ENCODE data around the gene COL25A1. TPM values are rescaled to one million over a fixed set of nuclear protein-coding genes. Genes with fewer than 3 reads are reported as not detected.
"Not testable (repeated sequence)": the region's sequence is repeated elsewhere in the genome, so short reads cannot be mapped to it uniquely, and the experiment has no call there.

The COL25A1 gene
- total and polyA plus RNA-seq, 4 donors: 0.61 to 4.4 (median 2.1) TPM

GRCh38 chr4:108940149-108940548, 362.3 kb downstream of the COL25A1 start:
- TF ChIP-seq RXRA (IDR thresholded peaks at IDR 0.05): no peak
- TF ChIP-seq YY1 (IDR thresholded peaks at IDR 0.05): no peak
- TF ChIP-seq TAF1 (conservative IDR thresholded peaks at IDR 0.05): no peak
- TF ChIP-seq JUND (IDR thresholded peaks at IDR 0.05): no peak
- no peak for TF ChIP-seq SP1 (IDR thresholded peaks at IDR 0.05)
- TF ChIP-seq HNF4G (IDR thresholded peaks at IDR 0.05): no peak
- no peaks in the 10 kb centered on the region for H3K27me3 ChIP-seq (ENCODE audit: control insufficient read depth in 4 of 4, insufficient read depth in 4 of 4, low read length in 3 of 4)
- DNase-seq (ENCODE audit: low spot score): no peak
- peaks cover 0 to 1% (median 0%) of the 10 kb centered on the region in 4 donors for H3K4me1 ChIP-seq (ENCODE audit: control insufficient read depth in 4 of 4, insufficient read depth in 4 of 4, low read length in 3 of 4)
- no peak overlapping the region for H3K27ac ChIP-seq (ENCODE audit: low read depth in 1 of 2, low read length in 2 of 2)
- 87% methylated on average over 5 of the region's 5 CpGs for WGBS
- no peak overlapping the region for H3K4me3 ChIP-seq (ENCODE audit: low read depth in 1 of 3, low read length in 3 of 3)
- no peaks in the 10 kb centered on the region for H3K36me3 ChIP-seq (ENCODE audit: control insufficient read depth in 4 of 4, insufficient read depth in 3 of 4, low read depth in 1 of 4, low read length in 3 of 4)
- no peaks in the 10 kb centered on the region for H3K9me3 ChIP-seq (ENCODE audit: control insufficient read depth in 4 of 4, low read length in 3 of 4)
- H3K9ac ChIP-seq (ENCODE audit: low read depth in 1 of 2, low read length in 2 of 2): no peak overlapping the region

- H3K4me3 ChIP-seq (ENCODE audit: low read depth in 1 of 3, low read length in 3 of 3): no peak overlapping the region
- H3K9ac ChIP-seq (ENCODE audit: low read depth in 1 of 2, low read length in 2 of 2): no peak overlapping the region
- TF ChIP-seq ZBTB33 (IDR thresholded peaks at IDR 0.05): no peak
- TF ChIP-seq YY1 (IDR thresholded peaks at IDR 0.05): no peak
- no peak for TF ChIP-seq FOXA1 (IDR thresholded peaks at IDR 0.05)
- TF ChIP-seq ATF3 (IDR thresholded peaks at IDR 0.05): no peak
- TF ChIP-seq CTCF (IDR thresholded peaks at IDR 0.05; ENCODE audit: low read depth, low read length, missing input control): no peak
- TF ChIP-seq JUND (IDR thresholded peaks at IDR 0.05): no peak
- no peak for TF ChIP-seq SP1 (IDR thresholded peaks at IDR 0.05)
- TF ChIP-seq RXRA (IDR thresholded peaks at IDR 0.05): no peak
- TF ChIP-seq NR2F2 (IDR thresholded peaks at IDR 0.05): no peak
- no peak for TF ChIP-seq REST (IDR thresholded peaks at IDR 0.05)
- no peak for TF ChIP-seq HNF4G (IDR thresholded peaks at IDR 0.05)
- TF ChIP-seq RAD21 (IDR thresholded peaks at IDR 0.05): no peak
- TF ChIP-seq FOXA2 (IDR thresholded peaks at IDR 0.05): no peak
- TF ChIP-seq HNF4A (conservative IDR thresholded peaks at IDR 0.05): no peak
- TF ChIP-seq MAX (IDR thresholded peaks at IDR 0.05): no peak
- no peak for TF ChIP-seq GABPA (IDR thresholded peaks at IDR 0.05 in 1 of 2, conservative IDR thresholded peaks at IDR 0.05 in 1 of 2)
- TF ChIP-seq TAF1 (conservative IDR thresholded peaks at IDR 0.05): no peak
- TF ChIP-seq EGR1 (IDR thresholded peaks at IDR 0.05; ENCODE audit: low read depth in 2 of 2): no peak
- no peaks in the 10 kb centered on the region for H3K36me3 ChIP-seq (ENCODE audit: control insufficient read depth in 4 of 4, insufficient read depth in 3 of 4, low read depth in 1 of 4, low read length in 3 of 4)
- WGBS: 69% methylated on average over 5 of the region's 5 CpGs
- H3K4me1 ChIP-seq (ENCODE audit: control insufficient read depth in 4 of 4, insufficient read depth in 4 of 4, low read length in 3 of 4): no peaks in the 10 kb centered on the region
- H3K9me3 ChIP-seq (ENCODE audit: control insufficient read depth in 4 of 4, low read length in 3 of 4): no peaks in the 10 kb centered on the region
- H3K27ac ChIP-seq (ENCODE audit: low read depth in 1 of 2, low read length in 2 of 2): no peak overlapping the region
- H3K27me3 ChIP-seq (ENCODE audit: control insufficient read depth in 4 of 4, insufficient read depth in 4 of 4, low read length in 3 of 4): no peaks in the 10 kb centered on the region
- DNase-seq (ENCODE audit: low spot score): no peak
These were observed 365.4 kb downstream of the COL25A1 start for GRCh38 chr4:108937066-108937465.

GRCh38 chr4:108933925-108934324, 368.5 kb downstream of the COL25A1 start:
- H3K9me3 ChIP-seq (ENCODE audit: control insufficient read depth in 4 of 4, low read length in 3 of 4); H3K27ac ChIP-seq (ENCODE audit: low read depth in 1 of 2, low read length in 2 of 2); H3K4me3 ChIP-seq (ENCODE audit: low read depth in 1 of 3, low read length in 3 of 3); H3K9ac ChIP-seq (ENCODE audit: low read depth in 1 of 2, low read length in 2 of 2); H3K27me3 ChIP-seq (ENCODE audit: control insufficient read depth in 4 of 4, insufficient read depth in 4 of 4, low read length in 3 of 4); H3K4me1 ChIP-seq (ENCODE audit: control insufficient read depth in 4 of 4, insufficient read depth in 4 of 4, low read length in 3 of 4); H3K36me3 ChIP-seq (ENCODE audit: control insufficient read depth in 4 of 4, insufficient read depth in 3 of 4, low read depth in 1 of 4, low read length in 3 of 4); DNase-seq (ENCODE audit: low spot score): not testable (repeated sequence)
- WGBS: 88% methylated on average over 5 of the region's 5 CpGs
